T-helper 1 cell treated with Interleukin-12 subunit alpha and Interleukin-12 subunit beta and Interleukin-4 antibody, amounts not matched to agents 30 ng/mL and 1 ng/mL, for 36 hours (primary cell): Measurements from ENCODE around the gene UBE2V1. TPM values are rescaled to one million over a fixed set of nuclear protein-coding genes. Genes with fewer than 3 reads are reported as not detected.
"Not testable (repeated sequence)": the region's sequence is repeated elsewhere in the genome, so short reads cannot be mapped to it uniquely, and the experiment has no call there.

Experiments
- intact Hi-C: fragments of 100-400 bp; cut with micrococcal nuclease; formaldehyde crosslinking; loops from one replicate; pipeline ENCODE4 v1.15.1; 2024
- total RNA-seq: library from RNA; stranded (reverse); gene quantifications from 2 replicates; pipeline ENCODE4 v1.2.3, GENCODE V29; 2022

UBE2V1 gene
- 134 and 148 TPM in 2 replicates for total RNA-seq

DNA sequence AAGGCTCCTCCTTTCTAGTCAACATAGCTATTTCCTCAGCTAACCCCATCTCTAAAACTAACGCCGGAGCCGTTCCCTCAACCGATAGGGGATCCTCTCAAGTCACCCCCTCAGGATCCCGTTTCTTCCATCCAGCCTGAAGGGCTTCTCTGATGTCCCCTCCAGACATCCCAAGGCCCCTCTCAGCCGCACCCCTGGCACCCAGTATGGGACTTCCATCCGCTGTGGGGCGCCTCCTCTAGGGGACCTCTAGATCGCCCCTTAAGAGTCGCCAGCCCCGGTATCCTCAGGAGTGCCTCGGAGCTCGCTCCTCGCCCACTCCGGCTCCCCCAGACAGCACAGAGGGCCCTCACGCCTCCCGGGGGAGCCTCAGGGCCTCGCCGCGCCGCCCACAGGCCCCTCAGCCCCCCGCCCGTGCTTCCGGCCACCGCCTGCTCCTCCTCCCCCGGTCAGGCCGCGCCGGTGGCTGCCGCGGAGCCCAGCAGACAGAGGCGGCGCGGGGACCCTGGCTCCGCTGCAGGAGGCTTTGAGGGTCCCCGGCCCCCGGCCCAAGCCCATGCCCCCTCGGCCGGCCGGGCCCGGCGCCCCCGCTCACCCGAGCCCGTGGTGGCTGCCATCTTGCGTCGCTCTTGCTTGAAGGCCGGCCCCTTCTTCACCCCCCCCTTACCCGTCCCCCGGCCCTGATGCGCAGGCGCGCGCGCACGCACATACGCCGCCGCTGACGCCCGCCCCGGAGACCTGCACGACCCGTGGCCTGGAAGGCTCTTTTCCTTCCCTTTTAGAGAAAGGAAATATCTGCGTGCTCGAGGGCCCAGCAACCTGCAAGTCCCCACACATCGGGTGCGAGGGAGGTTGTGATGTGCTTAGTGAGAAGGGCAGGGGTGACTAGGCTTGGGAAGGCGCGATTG lies at the start of gene UBE2V1:
TSS of gene UBE2V1 (minus strand) at position 639 of the 908 bp plus-strand sequence. CDS start at position 617, 22 bp downstream.
- intact Hi-C loops: loop anchor here (1.0 to 10.0 kb wide), 9 partner anchors 225 to 1348 kb away; partner anchors contain the start of genes DDX27, PTPN1, SLC9A8 and ZNFX1

DNA sequence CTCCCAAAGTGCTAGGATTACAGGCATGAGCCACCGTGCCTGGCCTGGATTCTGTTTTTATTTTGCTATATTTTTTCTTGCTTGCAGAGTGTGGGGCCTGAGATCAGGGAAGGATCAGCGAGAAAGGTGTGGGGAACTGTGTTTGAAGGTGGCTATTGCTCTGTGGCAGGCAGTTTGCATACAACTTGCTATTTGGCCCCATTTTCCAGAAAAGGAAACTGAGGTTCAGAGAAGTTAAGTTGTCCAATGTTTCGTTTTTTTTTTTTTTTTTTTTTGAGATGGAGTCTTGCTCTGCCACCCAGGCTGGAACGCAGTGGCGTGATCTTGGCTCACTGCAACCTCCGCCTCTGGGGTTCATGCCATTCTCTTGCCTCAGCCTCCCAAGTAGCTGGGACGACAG lies 48.5 kb upstream of the UBE2V1 start:
- intact Hi-C loops: not testable (repeated sequence)

DNA sequence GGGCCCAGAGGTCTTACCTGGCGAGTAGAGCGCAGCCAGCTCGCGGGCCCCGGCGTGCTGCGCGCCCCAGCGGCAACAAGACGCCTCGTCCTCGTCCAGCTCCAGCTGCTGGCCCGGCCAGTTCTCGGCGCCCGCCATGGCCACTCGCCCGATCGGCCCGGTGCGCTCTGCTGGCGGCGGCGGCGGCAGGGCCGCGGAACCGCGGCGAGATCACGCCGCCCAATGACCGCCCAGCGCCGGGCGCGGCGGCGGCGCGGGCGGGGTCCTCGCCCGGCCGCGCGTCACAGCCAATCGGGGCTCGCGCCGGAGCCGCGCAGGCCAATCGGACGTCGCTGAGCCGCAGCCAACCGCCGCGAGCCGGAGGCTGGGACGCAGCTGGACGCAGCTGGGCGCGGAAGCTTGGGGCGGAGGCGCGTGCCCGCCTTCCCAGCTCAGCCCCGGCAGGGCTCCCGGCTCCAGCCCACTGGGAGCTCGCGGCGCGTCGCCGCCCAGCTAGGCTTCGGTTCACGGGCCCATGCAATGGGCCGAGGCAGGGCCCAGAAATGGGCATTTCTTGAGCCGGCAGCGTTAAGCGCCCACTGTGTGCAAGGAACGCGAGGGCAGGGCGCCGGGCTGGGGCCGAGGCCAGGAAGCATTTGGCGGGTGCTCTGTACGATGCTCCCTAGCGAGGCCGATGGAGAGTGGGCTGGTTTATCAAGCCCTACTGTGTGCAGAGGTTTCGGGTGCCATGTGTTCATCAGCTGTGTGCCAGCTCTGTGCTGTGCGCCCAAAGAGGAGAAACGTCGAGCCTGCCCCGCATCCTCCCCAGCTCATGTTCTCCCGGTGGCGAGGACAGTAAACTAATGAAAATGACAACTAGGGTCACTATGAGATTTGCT lies 40.8 kb upstream of the UBE2V1 start, which contains the start of gene PEDS1:
TSS of gene PEDS1 (minus strand) at position 224 of the 878 bp plus-strand sequence. CDS start at position 138, 86 bp downstream.
- intact Hi-C loops: loop anchor here (1.0 to 5.0 kb wide), 6 partner anchors 13 to 341 kb away; partner anchors contain the start of genes RNF114, SLC9A8 and SPATA2

DNA sequence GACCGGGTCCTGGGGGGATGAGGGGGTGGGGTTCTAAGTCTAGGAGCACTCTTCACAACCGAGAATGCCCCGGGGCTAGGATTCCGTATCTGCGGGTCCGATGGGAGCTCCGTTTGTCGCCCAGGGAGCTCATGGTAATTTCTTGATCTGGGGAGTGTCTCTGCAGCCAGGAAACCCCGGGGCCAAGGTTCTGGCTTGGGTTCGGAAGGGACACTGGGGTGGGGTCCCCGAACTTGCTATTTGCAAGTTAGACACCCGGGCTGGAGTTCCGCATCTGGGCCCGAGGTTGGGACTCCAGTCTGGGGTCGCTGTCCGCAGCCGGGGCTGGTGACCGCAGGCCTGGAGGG lies 40.2 kb upstream of the UBE2V1 start:
- intact Hi-C loops: loop anchor here (1.0 to 5.0 kb wide), 5 partner anchors 37 to 341 kb away; partner anchors contain the start of genes RNF114, SLC9A8 and SPATA2

DNA sequence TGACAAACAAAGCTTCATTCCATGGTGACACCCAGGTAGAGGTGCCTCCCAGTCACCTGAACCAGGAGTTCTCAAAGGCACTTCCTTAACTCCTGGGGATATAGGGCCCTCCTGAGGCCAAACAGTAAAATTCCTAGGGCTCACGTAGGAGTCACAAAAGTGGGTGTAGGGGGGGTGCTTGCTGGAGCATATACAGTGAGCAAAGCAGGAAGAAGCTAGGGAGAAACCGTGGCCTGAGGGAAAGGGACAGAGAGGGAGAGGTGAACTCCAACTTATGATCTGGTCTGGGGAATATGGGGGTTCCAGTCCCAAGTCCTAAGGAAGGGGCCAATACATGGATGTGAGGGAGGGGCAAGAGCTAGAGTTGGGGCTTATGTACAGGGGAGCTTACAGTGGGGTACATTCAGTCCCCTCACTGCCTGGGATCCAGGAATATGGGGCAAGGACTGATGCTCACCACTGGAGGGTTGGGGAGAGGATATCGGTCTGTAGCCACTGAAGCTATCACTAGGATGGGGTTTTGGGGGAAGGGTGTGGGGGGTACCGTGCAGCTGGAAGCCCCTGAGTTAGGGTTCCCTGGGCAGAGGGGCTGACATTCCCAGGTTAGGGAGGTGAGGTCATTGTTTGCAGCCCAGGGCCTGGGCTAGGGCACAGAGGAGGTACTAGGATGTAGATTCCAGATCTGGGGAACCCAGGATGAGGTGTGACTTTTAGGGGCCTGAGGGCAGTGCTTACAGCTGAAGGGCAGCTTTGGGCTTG lies 39.6 kb upstream of the UBE2V1 start:
- intact Hi-C loops: loop anchor here (1.0 to 5.0 kb wide), 5 partner anchors 36 to 340 kb away; partner anchors contain the start of genes RNF114, SLC9A8 and SPATA2

DNA sequence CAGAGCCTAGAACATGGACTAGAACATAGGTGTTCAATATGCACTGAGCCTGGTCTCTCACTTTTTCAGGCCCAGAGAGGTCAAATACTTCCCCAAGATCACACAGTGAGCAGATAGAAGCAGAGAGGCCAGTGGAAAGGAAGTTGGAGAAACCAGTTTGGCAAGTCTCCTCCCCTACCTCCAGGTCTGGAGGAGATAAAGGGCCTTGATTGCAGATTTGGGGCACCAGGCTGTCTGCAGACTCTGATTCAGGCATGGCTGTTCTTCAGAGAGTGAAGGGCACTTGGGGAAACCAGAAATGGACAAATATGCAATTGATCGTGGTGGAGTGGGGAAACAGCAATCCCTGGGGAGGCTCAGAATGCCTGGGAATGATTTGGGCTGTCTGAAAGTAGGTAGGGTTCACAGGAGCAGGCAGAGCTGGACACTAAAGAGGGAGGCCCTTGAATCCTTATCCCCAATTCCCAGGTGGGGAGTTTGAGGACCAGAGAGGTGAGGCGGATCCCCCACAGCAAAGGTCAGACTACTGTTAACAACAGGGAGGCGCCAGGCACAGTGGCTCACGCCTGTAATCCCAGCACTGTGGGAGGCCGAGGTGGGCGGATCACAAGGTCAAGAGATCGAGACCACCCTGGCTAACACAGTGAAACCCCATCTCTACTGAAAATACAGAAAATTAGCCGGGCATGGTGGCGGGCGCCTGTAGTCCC lies 38.2 kb upstream of the UBE2V1 start:
- intact Hi-C loops: loop anchor here (5.0 kb wide), 1 partner anchor 339 kb away; the partner anchor contains the start of gene SLC9A8

DNA sequence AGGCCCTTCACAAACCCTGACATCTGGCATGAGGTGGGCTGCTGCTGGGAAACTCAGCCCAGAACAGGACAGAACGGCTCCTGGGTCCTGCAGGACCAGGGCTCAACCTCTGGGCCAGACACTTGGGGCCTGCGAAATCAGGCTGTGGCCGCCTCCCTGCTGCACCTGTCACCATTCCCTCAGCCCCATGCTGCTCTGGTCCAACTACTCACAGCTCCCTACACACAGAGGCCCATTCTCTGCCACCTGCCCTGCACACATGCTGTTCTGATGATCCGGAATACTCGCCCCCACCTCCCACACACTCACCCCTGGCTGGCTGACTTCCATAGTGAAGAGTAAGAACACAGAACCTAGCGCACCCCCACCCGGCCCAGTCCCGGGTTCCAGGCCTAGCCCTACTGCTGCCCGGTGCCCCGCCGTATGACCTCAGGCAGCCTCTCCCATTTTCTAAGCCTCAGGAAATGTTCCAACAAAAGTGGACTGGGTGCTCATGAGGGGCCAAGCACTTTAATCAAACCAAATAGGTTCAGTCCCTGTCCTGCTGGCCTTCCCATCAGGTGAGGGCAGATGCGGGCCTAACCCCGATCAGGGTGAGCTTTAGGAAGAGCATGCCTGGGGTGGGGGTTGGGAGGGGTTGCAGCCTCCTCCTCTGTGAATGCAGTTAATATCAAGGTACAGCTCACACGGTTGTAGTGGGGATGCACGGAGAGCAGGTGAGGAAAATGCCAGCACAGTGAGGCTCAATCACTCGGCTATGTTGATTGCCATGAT lies 36.7 kb upstream of the UBE2V1 start:
- intact Hi-C loops: loop anchor here (5.0 kb wide), 1 partner anchor 337 kb away; the partner anchor contains the start of gene SLC9A8

DNA sequence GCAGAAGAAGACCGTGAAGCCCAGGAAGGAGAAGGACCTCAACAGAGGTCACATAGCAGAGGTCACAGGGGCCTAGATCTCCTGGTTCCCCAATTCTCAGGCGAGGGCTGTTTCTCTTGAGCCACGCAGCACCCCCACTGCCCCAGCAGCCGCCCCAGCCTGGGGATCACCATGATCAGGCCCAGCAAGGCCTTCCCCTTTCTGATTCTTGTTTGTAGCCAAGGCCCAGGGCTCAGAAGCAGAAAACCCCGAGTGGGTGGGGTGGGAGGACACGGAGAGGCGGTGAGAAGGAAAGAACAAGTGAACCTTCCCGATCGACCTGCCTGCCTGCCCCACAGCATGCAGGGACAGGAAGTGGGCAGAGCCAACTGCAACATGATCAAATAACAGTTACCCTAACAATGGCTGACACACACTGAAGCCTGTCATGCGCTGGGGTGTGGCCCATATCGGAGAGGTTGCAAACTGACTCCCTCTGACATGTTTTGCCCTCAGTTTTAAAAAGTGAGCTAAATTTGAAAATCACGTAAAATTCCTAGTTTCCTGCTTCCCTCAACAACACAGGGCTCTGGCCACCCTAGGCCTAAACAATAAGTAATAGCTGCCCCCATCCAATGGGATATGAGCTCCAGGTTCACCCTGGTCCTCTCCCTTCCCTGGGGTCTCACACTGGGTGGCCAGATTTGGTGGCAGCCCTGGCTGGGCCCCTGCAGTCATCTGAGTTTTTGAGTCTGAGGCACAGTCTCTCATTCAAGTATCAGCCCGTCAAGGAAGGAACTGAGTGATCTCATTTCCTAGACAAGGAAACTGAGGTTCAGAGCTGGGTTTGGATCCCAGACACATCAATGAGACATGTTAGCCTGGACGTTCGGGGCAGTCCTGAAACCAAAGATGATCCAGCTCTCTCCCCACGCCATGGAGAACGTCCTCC lies 34.0 kb upstream of the UBE2V1 start:
- intact Hi-C loops: loop anchor here (1.0 to 2.0 kb wide), 3 partner anchors 19 to 44 kb away; partner anchors contain the start of gene CEBPB

DNA sequence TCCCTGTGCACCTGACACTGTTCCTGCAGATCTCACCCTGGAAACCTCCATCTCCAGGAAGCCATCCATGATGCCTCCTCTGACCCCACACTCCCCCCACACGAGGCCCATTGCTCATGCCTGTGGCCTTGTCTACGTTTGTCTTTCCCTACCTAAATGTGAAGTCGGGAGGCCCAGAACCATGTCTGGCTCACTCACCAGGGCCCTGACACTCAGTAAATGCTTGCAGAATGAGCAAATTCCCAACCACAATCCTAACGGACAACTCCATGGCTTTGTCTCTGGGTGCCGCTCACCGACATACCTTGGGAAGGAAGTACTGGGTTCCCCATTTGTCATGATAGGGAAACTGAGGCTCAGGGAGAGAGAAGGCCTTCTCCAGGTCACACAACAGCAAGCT lies 33.3 kb upstream of the UBE2V1 start:
- intact Hi-C loops: loop anchor here (2.0 kb wide), 1 partner anchor 45 kb away; the partner anchor contains the start of gene CEBPB

DNA sequence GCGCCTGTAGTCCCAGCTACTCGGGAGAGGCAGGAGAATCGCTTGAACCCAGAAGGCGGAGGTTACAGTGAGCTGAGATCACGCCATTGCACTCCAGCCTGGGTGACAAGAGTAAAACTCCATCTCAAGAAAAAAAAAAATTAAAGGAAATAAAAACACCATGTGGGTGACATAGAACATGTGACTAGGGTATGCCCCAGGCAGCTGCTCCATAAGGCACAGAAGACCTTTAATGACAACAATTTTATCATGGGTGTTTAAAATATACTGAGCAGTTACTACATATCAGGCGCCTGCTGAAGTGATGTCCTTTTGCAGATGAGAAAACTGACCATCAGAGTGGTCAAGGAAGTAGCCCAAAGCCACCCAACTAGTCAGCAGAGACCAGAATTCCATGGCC lies 32.6 kb upstream of the UBE2V1 start:
- intact Hi-C loops: no loop called here

DNA sequence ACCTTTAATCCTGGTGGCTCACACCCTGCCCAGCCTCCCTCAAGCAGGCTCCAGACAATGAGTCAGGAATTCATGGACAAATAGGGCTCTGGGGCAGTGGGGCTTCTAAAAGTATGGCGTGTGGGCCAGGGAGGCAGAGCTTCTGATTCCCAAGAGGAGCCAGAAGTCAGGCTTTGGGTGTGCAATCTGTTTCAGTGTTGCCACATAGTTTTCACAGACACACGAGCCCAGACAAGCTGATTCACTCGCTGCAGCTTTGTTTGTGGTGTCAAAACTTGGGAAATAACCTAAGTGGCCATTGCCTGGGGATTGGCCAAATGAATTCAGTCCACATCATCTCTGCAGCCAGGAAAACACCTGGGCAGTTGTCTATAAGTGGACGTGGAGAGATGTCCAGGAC lies 31.4 kb upstream of the UBE2V1 start:
- intact Hi-C loops: no loop called here

DNA sequence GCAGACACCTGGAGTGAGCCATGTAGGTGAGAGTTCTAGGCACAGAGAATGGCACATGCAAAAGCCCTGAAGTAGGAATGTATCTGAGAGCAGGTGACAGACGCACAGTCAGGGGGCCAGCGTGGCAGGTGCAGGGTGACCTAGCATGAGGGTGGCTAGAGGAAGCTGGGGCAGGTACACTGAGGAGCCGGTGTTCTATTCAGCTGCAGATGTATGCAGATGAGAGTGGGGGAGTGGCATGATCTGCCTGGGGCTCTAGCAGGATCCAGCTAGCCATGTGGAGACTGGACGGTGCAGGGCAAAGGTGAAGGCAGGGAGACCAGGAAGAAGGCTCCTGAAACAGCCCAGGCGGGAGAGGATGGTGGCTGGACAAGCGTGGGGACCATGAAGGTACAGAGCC lies 29.9 kb upstream of the UBE2V1 start:
- intact Hi-C loops: no loop called here

DNA sequence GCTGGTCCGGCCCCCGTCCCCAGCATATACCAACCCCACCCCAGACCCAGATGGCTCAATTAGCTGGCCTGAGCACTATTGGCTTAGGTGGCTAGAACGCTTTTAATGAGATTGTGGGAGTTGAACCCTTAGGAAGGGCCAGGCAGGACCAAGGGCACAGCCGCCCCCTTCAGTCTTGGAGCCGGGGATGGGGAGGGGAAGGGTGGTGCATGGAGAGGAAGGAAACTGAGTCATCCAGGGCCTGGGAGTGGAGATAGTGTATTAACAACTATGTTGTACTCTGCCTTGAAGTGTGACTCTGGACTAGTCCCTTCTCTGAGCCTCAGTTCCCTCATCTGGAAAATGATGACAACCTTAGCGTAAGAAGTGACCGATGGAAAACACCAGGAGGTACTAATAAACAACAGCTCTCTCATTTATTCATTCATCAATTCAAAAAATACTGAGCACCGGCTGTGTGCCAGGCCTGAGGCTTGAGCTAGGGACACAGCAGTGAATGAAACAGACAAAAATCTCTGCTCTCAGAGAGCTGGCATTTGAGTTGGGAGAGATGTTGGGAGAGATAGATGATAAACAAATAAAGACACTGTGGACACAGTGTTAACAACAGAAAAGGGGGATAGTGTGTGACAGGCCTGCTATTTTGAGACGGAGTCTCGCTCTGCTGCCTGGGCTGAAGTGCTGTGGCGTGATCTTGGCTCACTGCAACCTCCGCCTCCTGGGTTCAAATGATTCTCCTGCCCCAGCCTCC lies 29.0 kb upstream of the UBE2V1 start:
- intact Hi-C loops: no loop called here

DNA sequence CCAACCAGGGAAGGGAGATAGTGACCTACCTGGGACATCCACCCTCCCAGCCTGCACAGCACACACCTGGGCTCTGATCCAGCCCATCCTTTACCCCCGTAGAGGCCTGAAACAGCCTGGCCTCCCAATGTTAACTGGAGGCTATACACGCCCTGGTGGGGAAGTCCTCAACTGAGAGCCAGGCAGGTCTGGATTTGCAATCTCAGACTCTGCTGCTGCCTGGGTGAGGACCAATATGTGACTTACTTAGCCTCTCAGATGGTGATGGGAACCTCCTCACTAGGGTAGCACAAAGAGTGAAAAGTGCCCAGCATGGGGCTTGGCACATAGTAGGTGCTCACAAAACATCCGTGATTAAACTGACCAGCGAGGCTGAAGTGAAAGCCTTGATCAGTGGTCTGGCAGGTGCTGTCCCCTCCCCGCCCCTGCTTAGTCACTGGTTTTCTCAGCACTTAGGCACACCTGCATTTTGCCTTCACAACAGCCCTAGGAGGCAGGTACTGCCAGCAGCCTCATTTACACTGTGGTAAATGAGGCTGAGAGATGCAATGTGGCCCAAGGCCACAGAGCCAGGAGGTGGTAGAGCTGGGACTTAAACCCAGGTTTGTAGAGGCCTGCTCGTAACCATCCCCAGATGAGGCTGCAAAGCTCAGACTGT lies 28.2 kb upstream of the UBE2V1 start:
- intact Hi-C loops: no loop called here

DNA sequence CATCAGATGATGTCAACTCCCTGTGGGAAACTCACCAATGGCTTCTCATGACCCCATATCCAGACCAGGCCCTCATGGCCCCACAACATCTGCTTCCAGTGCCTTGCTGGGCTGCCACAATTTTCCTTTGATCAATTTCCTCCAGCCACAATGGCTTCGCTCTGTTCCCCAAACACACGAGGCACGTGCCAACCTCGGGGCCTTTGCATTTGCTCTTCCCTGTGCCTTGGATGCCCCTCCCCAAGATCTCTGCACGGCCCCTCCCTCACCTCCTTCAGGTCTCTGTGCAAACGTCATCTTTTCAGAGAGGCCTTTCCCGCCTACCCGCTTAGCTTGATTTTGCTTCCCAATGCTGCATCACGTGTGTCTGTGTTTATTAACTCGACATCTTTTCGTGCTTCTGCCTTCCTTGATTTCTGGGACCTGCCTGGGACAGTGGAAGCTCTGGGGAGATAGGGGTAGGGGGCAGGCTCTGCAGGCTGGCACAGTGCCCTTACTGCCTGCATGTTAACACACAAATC lies 27.4 kb upstream of the UBE2V1 start:
- intact Hi-C loops: no loop called here
